ENCODE data around the gene DHRS4L2. TPM values are rescaled to one million over a fixed set of nuclear protein-coding genes. Genes with fewer than 3 reads are reported as not detected.
"Not testable (repeated sequence)": the region's sequence is repeated elsewhere in the genome, so short reads cannot be mapped to it uniquely, and the experiment has no call there.

The DHRS4L2 gene
- total and polyA plus RNA-seq, 10 donors, result 9.2 to 54.4 (median 23.2) TPM

GRCh38 chr14:23984891-23985602 lies 3.7 kb upstream of the DHRS4L2 start:
- Histone ChIP-seq H3K36me3 (peaks cover 0 to 6% (median 0%) of the 10 kb centered on the region in 6 donors), H3K9me3 (no peaks in the 10 kb centered on the region), H3K4me1 (peaks cover 7 to 20% (median 13%) of the 10 kb centered on the region in 6 donors), H3K4me3 (no peak overlapping the region), H3K27me3 (replicated peaks in 1 of 7) (no peaks in the 10 kb centered on the region), H3K27ac (no peak overlapping the region)
- intact Hi-C loops (cut with DNase I; ENCODE audit: low total_unique reads), result no loop called here
- DNase-seq, result no peak
- 74 to 86% (median 79%) methylated on average over 4 of the region's 4 CpGs for WGBS, 5 donors
- TF ChIP-seq POLR2A (IDR thresholded peaks at IDR 0.05) (no peak), POLR2AphosphoS5 (IDR thresholded peaks at IDR 0.05) (no peak)

- H3K36me3 ChIP-seq; intact Hi-C loops (cut with DNase I; ENCODE audit: low total_unique reads); H3K27me3 ChIP-seq (replicated peaks in 1 of 7); DNase-seq; H3K9me3 ChIP-seq: not testable (repeated sequence)
- Histone ChIP-seq H3K27ac (peak overlapping the region in 7 of 8 donors; percentile 28 to 80 (median 61)), H3K4me3 (peak overlapping the region in 4 of 8 donors; percentile 24 to 74 (median 50)), H3K4me1 (peaks cover 7 to 21% (median 13%) of the 10 kb centered on the region in 6 donors)
- WGBS, 5 donors, result 29 to 65% (median 46%) methylated on average over 5 to 6 of the region's 6 CpGs; no CpG with 5 or more reads in 1 of the 5 donors
Observed at GRCh38 chr14:23988223-23988606, 514 bp upstream of the DHRS4L2 start.

- H3K36me3 ChIP-seq; H3K27me3 ChIP-seq (replicated peaks in 1 of 7); intact Hi-C loops (cut with DNase I; ENCODE audit: low total_unique reads); H3K4me3 ChIP-seq; H3K9me3 ChIP-seq: not testable (repeated sequence)
- Histone ChIP-seq H3K4me1 (peaks cover 7 to 21% (median 13%) of the 10 kb centered on the region in 6 donors), H3K27ac (peak overlapping the region in 3 of 8 donors; percentile 68 to 80 (median 69))
- WGBS, 5 donors, result 69 to 85% (median 71%) methylated on average over 14 to 21 of the region's 21 CpGs
- DNase-seq, result peak; percentile 80
- peak in 1 of 3 donors; percentile 38 for TF ChIP-seq POLR2AphosphoS5 (IDR thresholded peaks at IDR 0.05)
Observed at GRCh38 chr14:23989734-23990445, 1.2 kb downstream of the DHRS4L2 start.

GRCh38 chr14:23990961-23991360 lies 2.2 kb downstream of the DHRS4L2 start:
- H3K4me3 ChIP-seq; H3K36me3 ChIP-seq; H3K27me3 ChIP-seq (replicated peaks in 1 of 7); H3K9me3 ChIP-seq; intact Hi-C loops (cut with DNase I; ENCODE audit: low total_unique reads); H3K27ac ChIP-seq; DNase-seq: not testable (repeated sequence)
- 67 to 96% (median 91%) methylated on average over 1 of the region's 1 CpG for WGBS, 5 donors
- peaks cover 7 to 21% (median 11%) of the 10 kb centered on the region in 6 donors for H3K4me1 ChIP-seq

GRCh38 chr14:23993042-23993441 lies 4.3 kb downstream of the DHRS4L2 start:
- not testable (repeated sequence) for H3K27ac ChIP-seq

GRCh38 chr14:23996009-23996408 lies 7.3 kb downstream of the DHRS4L2 start:
- intact Hi-C loops (cut with DNase I; ENCODE audit: low total_unique reads); H3K27me3 ChIP-seq (replicated peaks in 1 of 7); H3K4me1 ChIP-seq; H3K36me3 ChIP-seq; DNase-seq; H3K9me3 ChIP-seq; H3K4me3 ChIP-seq; H3K27ac ChIP-seq: not testable (repeated sequence)

More at GRCh38 chr14:23993042-23993441, 4.3 kb downstream of the DHRS4L2 start:
- H3K4me1 ChIP-seq, result peaks cover 7 to 21% (median 11%) of the 10 kb centered on the region in 6 donors
- H3K36me3 ChIP-seq; H3K27me3 ChIP-seq (replicated peaks in 1 of 7); H3K4me3 ChIP-seq; intact Hi-C loops (cut with DNase I; ENCODE audit: low total_unique reads); DNase-seq; H3K9me3 ChIP-seq: not testable (repeated sequence)
- WGBS, 5 donors, result 88 to 92% (median 91%) methylated on average over 3 of the region's 3 CpGs

- H3K27ac ChIP-seq; H3K36me3 ChIP-seq; intact Hi-C loops (cut with DNase I; ENCODE audit: low total_unique reads); H3K4me3 ChIP-seq; DNase-seq; H3K27me3 ChIP-seq (replicated peaks in 1 of 7); H3K9me3 ChIP-seq; H3K4me1 ChIP-seq: not testable (repeated sequence)
- WGBS, 5 donors, result 87 to 100% (median 93%) methylated on average over 1 of the region's 2 CpGs
Observed at GRCh38 chr14:23996825-23997224, 8.1 kb downstream of the DHRS4L2 start.

GRCh38 chr14:23999640-24000039 lies 10.9 kb downstream of the DHRS4L2 start:
- intact Hi-C loops (cut with DNase I; ENCODE audit: low total_unique reads); H3K36me3 ChIP-seq; H3K27me3 ChIP-seq (replicated peaks in 1 of 7); H3K27ac ChIP-seq; H3K9me3 ChIP-seq; H3K4me3 ChIP-seq; H3K4me1 ChIP-seq; DNase-seq: not testable (repeated sequence)
- WGBS, 5 donors, result 83 to 100% (median 91%) methylated on average over 1 to 3 of the region's 5 CpGs; no CpG with 5 or more reads in 1 of the 5 donors

GRCh38 chr14:24001078-24001477 lies 12.3 kb downstream of the DHRS4L2 start:
- H3K4me3 ChIP-seq; H3K4me1 ChIP-seq; DNase-seq; H3K27ac ChIP-seq; H3K27me3 ChIP-seq (replicated peaks in 1 of 7); intact Hi-C loops (cut with DNase I; ENCODE audit: low total_unique reads); H3K36me3 ChIP-seq; H3K9me3 ChIP-seq: not testable (repeated sequence)

GRCh38 chr14:24001679-24002078 lies 12.9 kb downstream of the DHRS4L2 start:
- WGBS, 5 donors, result 60 to 100% methylated on average over 1 of the region's 2 CpGs; no CpG with 5 or more reads in 3 of the 5 donors
- H3K9me3 ChIP-seq; H3K4me3 ChIP-seq; H3K36me3 ChIP-seq; H3K4me1 ChIP-seq; H3K27ac ChIP-seq; intact Hi-C loops (cut with DNase I; ENCODE audit: low total_unique reads); H3K27me3 ChIP-seq (replicated peaks in 1 of 7); DNase-seq: not testable (repeated sequence)

- H3K9me3 ChIP-seq; H3K36me3 ChIP-seq; intact Hi-C loops (cut with DNase I; ENCODE audit: low total_unique reads); H3K27me3 ChIP-seq (replicated peaks in 1 of 7); DNase-seq: not testable (repeated sequence)
- 0 to 1% methylated on average over 5 to 6 of the region's 15 CpGs; no CpG with 5 or more reads in 3 of the 5 donors for WGBS, 5 donors
- H3K4me1 ChIP-seq, result peaks cover 0 to 22% (median 0%) of the 10 kb centered on the region in 6 donors
- peak overlapping the region in 7 of 8 donors; percentile 32 to 65 (median 46) for H3K4me3 ChIP-seq
- peak overlapping the region in 6 of 8 donors; percentile 61 to 80 (median 64) for H3K27ac ChIP-seq
Observed at GRCh38 chr14:24006471-24006816, 17.7 kb downstream of the DHRS4L2 start.
